ENCODE data around the gene AQP2. TPM values are rescaled to one million over a fixed set of nuclear protein-coding genes. Genes with fewer than 3 reads are reported as not detected.

Gene AQP2
- total RNA-seq, 2 experiments from 2014 or later: not detected

- Histone ChIP-seq H3K79me2 (ENCODE audit: insufficient read depth, low read depth, low read length) (no peaks in the 10 kb centered on the region), H3K27ac (ENCODE audit: low read depth, low read length, poor library complexity, severe bottlenecking) (no peak overlapping the region), H3K4me1 (ENCODE audit: insufficient read depth, low read length, poor library complexity, severe bottlenecking) (peaks cover 10% of the 10 kb centered on the region), H3K9me3 (ENCODE audit: low read length) (no peaks in the 10 kb centered on the region), H3K4me3 (ENCODE audit: low read depth, low read length, poor library complexity, severe bottlenecking) (no peak overlapping the region), H2AFZ (ENCODE audit: low read length) (no peak overlapping the region), H4K20me1 (ENCODE audit: insufficient read depth, low read length) (no peaks in the 10 kb centered on the region), H3K36me3 (ENCODE audit: insufficient read depth, low read length) (no peaks in the 10 kb centered on the region), H3K9me2 (ENCODE audit: insufficient read depth, low read length) (no peaks in the 10 kb centered on the region), H3K4me2 (ENCODE audit: low read length) (no peak overlapping the region)
- TF ChIP-seq CTCF (conservative IDR thresholded peaks at IDR 0.05; ENCODE audit: low read length) (no peak), EZH2phosphoT487 (IDR thresholded peaks at IDR 0.05; ENCODE audit: borderline replicate concordance, low read depth, low read length) (no peak)
- POLR2A ChIA-PET: no interaction called here
- intact Hi-C loops (cut with micrococcal nuclease; ENCODE audit: unreplicated experiment): no loop called here
- CTCF ChIA-PET (ENCODE audit: unreplicated experiment): no interaction called here
- no peak for DNase-seq (ENCODE audit: low spot score)
- BruUV-seq (replicated peaks): no TSS peak
These were observed 5.5 kb downstream of the AQP2 start for GRCh38 chr12:49955899-49956662.

DNA sequence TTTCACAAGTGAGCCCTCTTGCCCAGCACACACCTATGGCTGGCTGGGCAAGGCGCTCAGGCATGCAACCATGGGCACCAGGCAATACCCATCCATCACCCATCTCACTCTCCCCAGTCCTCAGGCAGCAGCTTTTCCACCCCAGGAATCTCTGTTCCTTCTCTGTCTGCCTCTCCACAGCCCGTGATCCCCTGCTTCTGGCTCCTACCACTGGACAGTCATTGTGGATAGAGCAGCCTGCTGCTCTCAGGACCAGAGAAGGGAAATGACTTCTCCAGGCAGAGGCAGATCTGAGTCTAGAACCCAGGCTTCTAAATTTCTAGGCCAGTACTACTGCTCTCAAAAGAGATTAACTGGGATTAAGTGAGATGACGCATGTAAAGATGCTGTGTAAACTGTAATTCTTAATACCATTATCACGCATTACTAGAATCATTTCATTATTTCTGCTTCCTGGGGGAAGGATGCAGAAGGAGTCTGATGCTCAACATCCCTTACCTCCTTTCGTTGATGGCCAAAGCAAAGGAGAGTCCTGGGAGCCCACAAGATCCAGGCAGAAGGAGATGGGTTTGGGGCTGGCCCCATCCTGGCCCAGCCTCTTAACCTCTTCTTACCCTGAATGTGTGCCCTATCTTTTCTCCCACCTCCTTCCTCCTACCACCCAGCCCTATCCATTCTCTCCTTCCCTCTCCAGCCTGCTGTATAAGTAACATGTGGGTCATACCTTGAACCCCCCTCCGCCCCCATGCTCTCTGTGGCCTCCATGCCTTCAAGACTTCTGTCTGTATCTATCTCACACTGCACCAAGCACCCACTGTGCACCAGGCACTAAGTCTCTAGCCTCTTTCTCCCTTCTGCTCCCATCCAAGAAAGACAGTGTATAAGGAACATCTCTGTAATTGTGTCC is 6.4 kb downstream of the AQP2 start:
- H3K9me2 ChIP-seq (ENCODE audit: insufficient read depth, low read length): no peaks in the 10 kb centered on the region
- no peaks in the 10 kb centered on the region for H3K36me3 ChIP-seq (ENCODE audit: insufficient read depth, low read length)
- DNase-seq (ENCODE audit: low spot score): no peak
- no peak overlapping the region for H3K4me3 ChIP-seq (ENCODE audit: low read depth, low read length, poor library complexity, severe bottlenecking)
- no peak for TF ChIP-seq EZH2phosphoT487 (IDR thresholded peaks at IDR 0.05; ENCODE audit: borderline replicate concordance, low read depth, low read length)
- no peak for TF ChIP-seq CTCF (conservative IDR thresholded peaks at IDR 0.05; ENCODE audit: low read length)
- no peak overlapping the region for H3K4me2 ChIP-seq (ENCODE audit: low read length)
- intact Hi-C loops (cut with micrococcal nuclease; ENCODE audit: unreplicated experiment): no loop called here
- ChIA-PET POLR2A (no interaction called here), CTCF (ENCODE audit: unreplicated experiment) (no interaction called here)
- H3K4me1 ChIP-seq (ENCODE audit: insufficient read depth, low read length, poor library complexity, severe bottlenecking): peaks cover 10% of the 10 kb centered on the region
- H3K79me2 ChIP-seq (ENCODE audit: insufficient read depth, low read depth, low read length): no peaks in the 10 kb centered on the region
- H3K9me3 ChIP-seq (ENCODE audit: low read length): no peaks in the 10 kb centered on the region
- no peak overlapping the region for H3K27ac ChIP-seq (ENCODE audit: low read depth, low read length, poor library complexity, severe bottlenecking)
- no TSS peak for BruUV-seq (replicated peaks)
- H2AFZ ChIP-seq (ENCODE audit: low read length): no peak overlapping the region
- no peaks in the 10 kb centered on the region for H4K20me1 ChIP-seq (ENCODE audit: insufficient read depth, low read length)
